HG03139 (cell line): ENCODE measurements around the gene FER.
"Not testable (repeated sequence)": the region's sequence is repeated elsewhere in the genome, so short reads cannot be mapped to it uniquely, and the experiment has no call there.

Source experiments
- ATAC-seq: cut with Tn5 transposase; IDR thresholded peaks from one replicate; pipeline ENCODE4 v1.9.1; 2021; ENCODE audit not compliant: unreplicated experiment

The FER gene

DNA sequence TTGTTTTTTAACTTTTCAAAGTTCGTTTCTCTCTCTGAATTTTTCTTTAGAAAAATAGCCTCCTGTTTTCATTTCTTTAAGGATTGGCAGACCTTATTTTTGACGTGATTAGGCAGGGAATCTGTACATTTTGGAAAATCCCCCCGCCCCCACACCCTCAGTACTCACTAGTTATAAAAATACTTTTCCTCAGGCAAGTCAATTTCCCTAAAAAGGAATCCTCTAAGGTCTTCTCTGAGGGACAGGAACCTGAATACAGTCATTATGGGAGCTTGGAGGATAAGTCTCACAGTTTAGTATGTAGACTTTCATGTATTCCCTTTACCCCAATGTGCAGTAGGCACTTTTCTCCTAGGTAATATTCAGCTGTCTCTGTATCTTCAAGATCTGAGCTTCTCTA, 3.9 kb upstream of the FER start:
- no peak for ATAC-seq

DNA sequence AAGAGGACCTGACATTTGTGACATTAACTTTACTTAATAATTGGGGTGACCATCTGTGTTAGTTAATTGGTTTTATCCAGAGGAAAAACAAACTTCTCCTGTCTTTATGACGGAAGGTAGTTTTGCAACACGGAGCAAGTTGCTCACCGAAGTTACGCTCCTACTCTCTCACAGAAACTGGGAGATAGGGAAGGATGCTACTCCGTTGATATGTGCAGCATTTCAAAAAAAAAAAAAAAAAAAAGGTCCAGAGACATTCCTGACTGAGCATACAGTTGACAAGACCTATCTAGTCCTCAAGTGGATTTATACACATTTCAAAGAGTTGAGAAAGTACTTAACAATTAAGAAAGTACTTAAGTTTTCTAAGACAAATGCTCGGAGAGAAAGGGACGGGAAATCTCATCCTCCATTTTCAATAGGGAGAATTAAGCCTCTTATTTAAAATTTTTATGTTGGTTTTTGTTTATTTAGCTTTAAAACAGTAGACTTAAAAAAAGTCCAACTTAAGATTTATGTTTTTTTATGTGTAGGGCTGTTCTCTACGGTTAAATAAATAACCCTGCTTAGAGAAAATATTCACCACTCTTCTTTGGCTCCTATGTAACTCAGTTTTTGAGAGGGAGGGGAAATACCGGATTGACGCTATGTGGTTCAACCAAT, 455 bp upstream of the FER start:
- no peak for ATAC-seq

DNA sequence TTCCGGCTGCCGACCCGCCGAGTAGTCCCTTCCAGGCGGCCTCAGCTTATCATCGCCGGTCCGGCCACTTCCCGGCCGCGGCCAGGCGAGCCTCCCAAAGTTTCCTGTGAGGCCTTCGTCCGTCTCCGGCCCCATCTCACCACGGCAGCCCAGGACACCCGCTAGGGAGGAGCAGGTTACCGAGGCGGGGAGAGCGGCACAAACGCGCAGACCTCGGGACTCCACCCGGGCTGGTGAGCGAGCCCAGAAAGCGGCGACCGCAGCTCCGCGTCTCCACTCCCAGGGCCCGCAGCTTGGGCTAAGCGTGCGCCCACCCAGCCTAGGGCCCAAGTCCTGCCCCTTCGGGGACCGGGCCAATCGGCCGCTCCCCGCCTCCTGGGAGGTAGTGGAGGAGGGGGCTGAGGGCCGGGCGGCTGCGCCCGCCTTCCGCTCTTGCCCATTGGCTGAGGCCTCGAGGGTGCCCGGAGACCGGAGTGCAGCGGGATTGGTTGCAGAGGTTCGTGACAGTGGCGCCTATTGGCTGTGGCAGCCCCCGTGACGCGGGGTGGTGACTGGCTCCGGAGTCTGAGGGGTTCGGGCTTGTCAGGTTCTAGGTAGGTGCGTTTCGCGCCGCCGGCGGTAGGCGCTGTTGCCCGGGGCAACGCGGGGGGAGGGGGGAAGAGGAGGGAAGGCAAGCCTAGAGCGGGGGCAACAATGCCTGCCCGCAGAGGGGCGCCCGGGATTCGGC, 867 bp downstream of the FER start:
- peak; percentile 94 for ATAC-seq

DNA sequence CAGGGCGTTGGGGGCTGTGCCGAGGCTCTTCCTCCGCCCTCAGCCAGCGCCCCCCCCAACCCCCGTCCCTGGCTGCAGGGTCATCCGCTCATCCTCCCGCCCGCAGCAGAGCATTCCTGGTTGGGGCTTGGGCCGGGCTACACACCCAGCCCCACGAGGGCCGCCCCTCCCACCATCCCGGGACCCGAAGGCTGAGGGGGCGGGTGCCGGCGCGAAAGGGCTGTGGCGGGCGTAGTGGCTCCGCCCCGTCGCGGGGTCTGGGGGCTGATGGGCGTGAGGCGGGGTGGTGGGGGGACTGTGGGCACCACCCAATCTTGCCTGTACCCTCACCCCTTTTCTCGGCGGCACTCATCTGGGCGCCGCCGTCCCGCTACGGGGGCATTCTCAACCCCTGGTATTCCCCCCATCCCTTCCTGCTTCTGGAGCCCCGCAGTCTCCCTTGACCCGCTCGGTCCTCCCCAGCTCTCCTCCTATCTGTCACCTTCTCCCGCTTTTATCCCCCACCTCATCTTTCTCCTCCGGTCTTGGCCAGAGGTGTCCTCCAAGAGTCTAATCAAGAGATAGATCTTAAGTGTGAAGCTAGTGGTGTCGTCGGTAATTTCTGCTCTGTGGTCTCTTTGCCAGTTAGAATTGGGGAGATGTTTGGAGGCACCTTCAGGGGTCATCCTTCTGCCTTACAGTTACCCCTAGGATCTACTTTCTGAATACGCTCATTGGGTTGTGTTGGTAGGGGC, 1.6 kb downstream of the FER start:
- peak; percentile 16 for ATAC-seq

- no peak for ATAC-seq
Observed at GRCh38 chr5:108753331-108753730, 5.6 kb downstream of the FER start.

DNA sequence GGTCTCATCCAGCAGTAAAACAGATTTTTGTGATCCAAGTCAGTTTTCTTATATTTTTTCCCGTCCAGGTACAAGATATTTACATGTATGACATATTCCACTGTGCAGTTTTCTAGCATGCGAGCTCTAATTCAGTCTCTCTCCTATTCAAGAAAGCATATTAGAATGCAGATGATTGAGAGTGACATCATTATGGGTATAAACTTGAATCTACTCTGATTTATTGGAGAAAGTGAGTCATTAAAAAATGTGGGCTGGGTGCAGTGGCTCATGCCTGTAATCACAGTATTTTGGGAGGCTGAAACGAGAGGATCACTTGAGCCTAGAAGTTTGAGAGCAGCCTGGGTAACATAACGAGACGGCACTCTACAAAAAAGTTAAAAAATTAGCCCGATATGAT, 6.2 kb downstream of the FER start:
- ATAC-seq, result no peak

GRCh38 chr5:108760512-108760911, 12.8 kb downstream of the FER start:
- ATAC-seq, result no peak

- ATAC-seq, result no peak
Observed at GRCh38 chr5:108762660-108763059, 15.0 kb downstream of the FER start.

DNA sequence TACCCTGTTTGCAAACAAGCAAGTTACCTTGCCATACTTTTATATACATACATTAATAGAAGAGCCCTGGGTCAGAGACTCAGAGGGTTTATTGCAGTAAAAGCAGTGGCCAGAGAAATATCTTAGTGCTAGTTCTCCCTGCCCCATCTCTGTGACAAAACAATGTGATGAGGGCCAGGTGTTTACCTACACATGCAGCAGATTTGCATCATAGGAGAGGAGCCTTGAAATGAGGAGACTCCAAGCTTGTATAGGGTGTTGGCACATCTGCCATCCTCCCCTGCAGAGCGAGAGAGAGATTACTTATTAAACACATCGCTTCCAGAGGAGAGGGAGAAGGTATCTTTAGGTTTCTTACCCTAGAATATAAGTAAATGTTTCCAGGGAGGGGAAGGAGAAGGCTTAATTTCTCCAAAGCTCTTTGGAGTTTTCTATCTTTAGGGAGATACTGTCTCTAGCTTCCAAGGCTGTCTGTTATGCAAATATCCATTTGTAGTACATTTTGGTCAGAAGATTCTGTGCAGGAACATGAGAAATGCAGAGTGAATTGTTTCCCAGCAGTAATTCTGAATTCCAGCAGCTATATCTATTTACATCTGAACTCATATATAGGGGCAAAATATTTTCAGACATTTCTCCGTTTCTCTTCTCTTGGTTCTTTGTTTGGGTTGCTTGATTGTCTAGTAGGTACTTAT, 15.7 kb downstream of the FER start:
- no peak for ATAC-seq

GRCh38 chr5:108765647-108766046, 17.9 kb downstream of the FER start:
- ATAC-seq, result no peak

DNA sequence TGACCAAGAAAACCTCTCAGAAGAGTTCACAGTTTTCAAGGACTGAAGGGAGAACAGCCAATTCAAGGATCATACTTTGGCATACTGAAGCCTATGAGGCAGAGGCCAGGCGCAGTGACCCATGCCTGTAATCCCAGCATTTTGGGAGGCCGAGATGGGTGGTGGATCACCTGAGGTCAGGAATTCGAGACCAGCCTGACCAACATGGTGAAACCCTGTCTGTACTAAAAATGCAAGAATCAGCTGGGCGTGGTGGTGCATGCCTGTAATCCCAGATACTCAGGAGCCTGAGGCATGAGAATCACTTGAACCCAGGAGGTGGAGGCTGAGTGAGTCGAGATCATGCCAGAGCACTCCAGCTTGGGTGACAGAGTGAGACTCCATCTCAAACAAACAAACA, 19.2 kb downstream of the FER start:
- not testable (repeated sequence) for ATAC-seq

- ATAC-seq, result peak; percentile 63
Observed at GRCh38 chr5:108769352-108769751, 21.7 kb downstream of the FER start.

DNA sequence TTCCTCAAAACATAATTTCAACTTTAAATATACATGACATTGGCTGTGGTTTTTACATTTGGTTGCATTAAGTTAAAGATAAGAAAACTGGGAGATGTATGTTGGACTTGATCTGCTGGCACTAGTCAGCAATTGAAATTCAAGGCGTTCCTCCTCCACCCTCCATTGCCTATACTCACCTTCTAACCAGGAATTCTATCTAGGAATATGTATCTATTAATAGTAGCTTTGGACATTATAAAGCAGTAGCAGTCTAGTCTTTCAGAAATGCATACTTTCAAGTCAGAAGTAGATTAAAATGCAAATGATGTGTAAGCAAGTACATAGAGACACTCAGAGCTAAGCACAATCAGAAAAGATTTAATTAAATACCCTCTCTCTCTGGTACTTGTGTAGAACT, 24.9 kb downstream of the FER start:
- ATAC-seq, result no peak

DNA sequence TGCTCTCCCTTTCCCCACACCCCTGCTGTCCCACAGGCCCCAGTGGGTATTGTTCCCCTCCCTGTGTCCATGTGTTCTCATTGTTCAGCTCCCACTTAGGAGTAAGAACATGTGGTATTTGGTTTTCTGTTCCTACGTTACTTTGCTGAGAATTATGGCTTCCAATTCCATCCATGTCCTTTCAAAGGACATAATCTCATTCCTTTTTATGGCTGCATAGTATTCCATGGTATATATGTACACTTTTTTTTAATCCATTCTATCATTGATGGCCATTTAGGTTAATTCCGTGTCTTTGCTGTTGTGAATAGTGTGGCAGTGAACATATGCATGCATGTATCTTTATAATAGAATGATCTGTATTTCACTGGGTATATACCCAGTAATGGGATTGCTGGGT, 25.6 kb downstream of the FER start:
- no peak for ATAC-seq

DNA sequence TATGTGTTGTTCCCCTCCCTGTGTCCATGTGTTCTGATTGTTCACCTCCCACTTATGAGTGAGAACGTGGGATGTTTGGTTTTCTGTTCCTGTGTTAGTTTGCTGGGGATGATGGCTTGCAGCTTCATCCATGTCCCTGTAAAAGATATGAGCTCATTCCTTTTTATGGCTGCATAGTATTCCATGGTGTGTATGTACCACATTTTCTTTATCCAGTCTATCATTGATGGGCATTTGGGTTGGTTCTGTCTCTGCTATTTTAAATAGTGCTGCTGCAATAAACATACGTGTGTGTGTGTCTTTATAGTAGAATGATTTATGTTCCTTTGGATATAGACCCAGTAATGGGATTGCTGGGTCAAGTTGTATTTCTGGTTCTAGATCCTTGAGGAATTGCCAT, 26.4 kb downstream of the FER start:
- ATAC-seq, result not testable (repeated sequence)

- ATAC-seq, result not testable (repeated sequence)
Observed at GRCh38 chr5:108777582-108777981, 29.9 kb downstream of the FER start.

DNA sequence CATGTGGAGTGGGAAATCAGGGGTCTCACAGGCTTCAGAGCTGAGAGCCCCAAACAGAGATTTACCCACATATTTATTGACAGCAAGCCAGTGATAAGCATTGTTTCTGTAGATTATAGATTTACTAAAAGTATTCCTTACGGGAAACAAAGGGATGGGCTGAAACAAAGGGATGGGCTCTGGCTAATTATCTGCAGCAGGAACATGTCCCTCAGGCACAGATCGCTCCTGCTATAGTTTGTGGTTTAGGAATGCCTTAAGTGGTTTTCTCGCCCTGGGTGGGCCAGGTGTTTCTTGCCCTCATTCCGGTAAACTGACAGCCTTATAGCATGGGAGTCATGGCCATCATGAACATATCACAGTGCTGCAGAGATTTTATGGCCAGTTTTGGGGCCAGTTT, 36.9 kb downstream of the FER start:
- not testable (repeated sequence) for ATAC-seq

DNA sequence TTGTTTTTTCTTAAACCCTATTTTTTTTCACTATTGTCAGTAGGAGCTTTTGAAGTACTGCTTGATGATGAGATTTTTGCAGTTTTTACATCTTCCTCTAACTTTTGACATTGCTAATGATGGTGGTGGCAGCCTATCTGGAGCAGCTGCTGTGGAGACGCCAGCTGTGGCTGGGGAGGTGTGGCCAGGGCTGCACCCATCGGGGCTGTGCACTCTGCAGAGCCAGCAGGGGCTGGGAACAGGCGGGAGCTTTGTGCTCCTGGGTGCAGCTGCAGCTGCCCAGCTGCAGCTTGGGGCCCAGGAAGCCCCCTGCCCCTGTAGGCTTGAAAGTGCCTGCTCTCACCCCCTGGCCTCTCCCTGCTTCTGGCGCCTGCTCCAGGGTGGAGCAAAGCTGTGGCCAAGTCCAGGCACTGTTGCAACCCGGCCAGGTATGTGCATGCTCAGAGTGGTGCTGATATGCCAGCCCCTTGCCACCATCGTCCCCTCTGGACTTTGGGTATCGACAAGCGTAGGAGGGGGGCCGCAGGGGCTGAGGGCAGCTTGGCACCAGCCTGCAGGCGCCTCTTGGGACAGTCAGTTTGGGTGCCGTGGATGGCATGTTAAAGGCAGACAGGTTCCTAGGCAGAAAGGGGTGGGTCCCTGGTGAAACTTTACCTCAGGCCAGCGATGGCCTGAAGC, 39.2 kb downstream of the FER start:
- ATAC-seq, result no peak

DNA sequence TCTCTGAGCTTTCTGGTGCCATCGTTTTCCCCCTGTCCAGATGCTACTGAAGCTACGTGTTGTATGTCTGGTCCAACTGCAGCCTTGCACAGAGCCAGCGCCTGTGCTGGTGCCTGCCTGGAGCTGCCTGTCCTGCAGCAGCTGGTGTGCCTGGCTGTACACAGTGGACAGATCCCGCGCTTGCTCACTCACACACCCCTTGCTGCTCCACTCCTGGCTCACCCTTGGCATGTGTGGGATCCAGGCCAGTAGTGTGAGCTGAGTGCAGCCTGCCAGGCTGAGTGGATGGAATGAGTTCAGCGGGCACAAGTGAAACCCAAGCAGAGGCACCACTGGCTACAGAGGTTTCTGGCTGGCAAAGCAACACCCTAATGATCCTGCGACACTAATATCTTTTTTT, 40.4 kb downstream of the FER start:
- no peak for ATAC-seq

GRCh38 chr5:108793207-108793606, 45.5 kb downstream of the FER start:
- no peak for ATAC-seq

DNA sequence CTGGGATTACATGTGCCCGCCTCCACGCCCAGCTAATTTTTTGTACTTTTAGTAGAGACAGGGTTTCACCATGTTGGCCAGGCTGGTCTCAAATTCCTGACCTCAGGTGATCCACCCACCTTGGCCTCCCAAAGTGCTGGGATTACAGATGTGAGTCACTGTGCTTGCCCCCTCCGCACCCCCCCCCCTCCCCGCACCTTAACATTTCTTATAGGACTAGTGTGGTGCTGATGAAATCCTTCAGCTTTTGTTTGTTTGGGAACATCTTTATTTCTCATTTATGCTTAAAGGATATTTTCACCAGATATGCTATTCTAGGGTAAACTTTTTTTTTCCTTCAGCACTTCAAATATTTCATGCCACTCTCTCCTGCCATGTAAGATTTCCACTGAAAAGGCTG, 46.7 kb downstream of the FER start:
- not testable (repeated sequence) for ATAC-seq
